ENCODE results near the gene LRP1B. TPM values are rescaled to one million over a fixed set of nuclear protein-coding genes. Genes with fewer than 3 reads are reported as not detected.

The LRP1B gene
- total and polyA plus RNA-seq, 2 donors (not counting 1 experiment from before 2014, with no cell fraction given), result not detected

DNA sequence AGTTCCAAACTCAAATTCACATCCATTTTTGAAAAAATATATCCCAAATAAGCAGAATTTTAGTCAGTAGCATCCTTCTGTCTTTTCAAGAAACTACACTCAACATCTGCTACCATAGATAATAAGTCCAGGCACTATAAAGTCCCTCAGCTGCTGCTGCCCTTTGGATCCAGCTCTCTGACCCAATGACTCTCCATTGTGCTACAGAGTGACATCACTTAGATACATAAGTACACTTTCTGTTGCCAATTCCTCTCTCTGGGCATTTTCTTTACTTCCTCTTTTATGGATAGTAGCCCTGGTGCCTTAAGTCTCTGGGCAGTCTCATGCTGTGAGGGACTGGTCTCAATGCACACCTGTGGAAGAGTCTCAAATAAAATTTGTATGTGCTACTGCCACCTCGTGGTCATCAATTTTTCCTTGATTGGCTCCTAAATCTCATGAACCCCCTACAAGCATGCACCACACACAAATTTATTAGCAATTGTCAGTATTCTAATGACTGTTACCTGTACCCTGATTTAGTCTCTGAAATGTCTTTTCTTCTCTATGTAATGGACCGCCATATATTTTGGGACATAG lies 219.2 kb downstream of the LRP1B start:
- H3K4me3 Mint-ChIP-seq, result no peak overlapping the region

DNA sequence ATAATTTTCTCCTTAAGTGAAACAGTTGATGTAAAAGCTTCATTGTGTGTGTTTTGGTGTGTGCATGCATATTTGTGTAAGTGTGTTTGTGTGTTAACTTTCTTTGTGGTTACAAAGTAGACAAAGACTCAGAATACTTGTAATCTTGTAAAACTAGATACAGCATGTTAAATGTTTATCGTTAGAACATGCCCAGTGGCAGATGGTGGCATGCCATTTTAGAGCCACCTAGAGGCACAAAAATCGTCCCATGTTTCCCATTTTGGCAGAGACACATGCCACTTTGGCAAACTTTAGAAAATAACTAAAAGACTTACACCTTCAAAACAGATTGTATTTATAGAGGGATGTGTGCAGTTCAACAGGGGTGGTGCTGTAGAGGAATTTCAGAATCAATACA lies 224.1 kb downstream of the LRP1B start:
- H3K4me3 Mint-ChIP-seq, result no peak overlapping the region
- WGBS (ENCODE audit: insufficient coverage), result no CpG with 5 or more reads among the region's 2 CpGs
- no peaks in the 10 kb centered on the region for H3K4me1 Mint-ChIP-seq
- TF ChIP-seq EZH2 (IDR thresholded peaks at IDR 0.05; ENCODE audit: borderline replicate concordance, insufficient read depth, low read depth, low read length, poor library complexity, severe bottlenecking), result no peak
- TF ChIP-seq, protein P1, sequence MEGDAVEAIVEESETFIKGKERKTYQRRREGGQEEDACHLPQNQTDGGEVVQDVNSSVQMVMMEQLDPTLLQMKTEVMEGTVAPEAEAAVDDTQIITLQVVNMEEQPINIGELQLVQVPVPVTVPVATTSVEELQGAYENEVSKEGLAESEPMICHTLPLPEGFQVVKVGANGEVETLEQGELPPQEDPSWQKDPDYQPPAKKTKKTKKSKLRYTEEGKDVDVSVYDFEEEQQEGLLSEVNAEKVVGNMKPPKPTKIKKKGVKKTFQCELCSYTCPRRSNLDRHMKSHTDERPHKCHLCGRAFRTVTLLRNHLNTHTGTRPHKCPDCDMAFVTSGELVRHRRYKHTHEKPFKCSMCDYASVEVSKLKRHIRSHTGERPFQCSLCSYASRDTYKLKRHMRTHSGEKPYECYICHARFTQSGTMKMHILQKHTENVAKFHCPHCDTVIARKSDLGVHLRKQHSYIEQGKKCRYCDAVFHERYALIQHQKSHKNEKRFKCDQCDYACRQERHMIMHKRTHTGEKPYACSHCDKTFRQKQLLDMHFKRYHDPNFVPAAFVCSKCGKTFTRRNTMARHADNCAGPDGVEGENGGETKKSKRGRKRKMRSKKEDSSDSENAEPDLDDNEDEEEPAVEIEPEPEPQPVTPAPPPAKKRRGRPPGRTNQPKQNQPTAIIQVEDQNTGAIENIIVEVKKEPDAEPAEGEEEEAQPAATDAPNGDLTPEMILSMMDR (IDR thresholded peaks at IDR 0.05), result no peak
- intact Hi-C loops (cut with micrococcal nuclease), result no loop called here
- H3K9me3 Mint-ChIP-seq (ENCODE audit: insufficient read depth), result no peaks in the 10 kb centered on the region
- DNase-seq (no peak), ATAC-seq (ENCODE audit: low read depth) (no peak)
- no peak overlapping the region for H3K27ac Mint-ChIP-seq
- no peaks in the 10 kb centered on the region for H3K27me3 Mint-ChIP-seq
- no peak overlapping the region for H2AFZ ChIP-seq (ENCODE audit: insufficient read depth, low read depth, low read length, poor library complexity, severe bottlenecking)
- H3K4me3 ChIP-seq (ENCODE audit: control extremely low read depth in 1 of 5, extremely low read depth in 1 of 5, insufficient read depth in 1 of 5, low read depth in 2 of 5, low read length in 4 of 5), result no peak overlapping the region
- H3K9ac ChIP-seq (ENCODE audit: low read length), result no peak overlapping the region
- ChIA-PET CTCF (no interaction called here), POLR2A (no interaction called here)
- H4K20me1 ChIP-seq (ENCODE audit: control insufficient read depth, insufficient read depth, low read length, poor library complexity, severe bottlenecking), result no peaks in the 10 kb centered on the region
- H3K27ac ChIP-seq (ENCODE audit: low read length in 2 of 2), result no peak overlapping the region
- no peaks in the 10 kb centered on the region for H3K4me1 ChIP-seq (ENCODE audit: control insufficient read depth in 2 of 2, insufficient read depth in 2 of 2, low read length in 2 of 2)
- H3K79me2 ChIP-seq (ENCODE audit: control insufficient read depth, insufficient read depth, low read length), result no peaks in the 10 kb centered on the region
- H3K36me3 ChIP-seq (replicated peaks in 1 of 2; ENCODE audit: control extremely low read depth in 1 of 2, control insufficient read depth in 1 of 2, extremely low read depth in 1 of 2, insufficient read depth in 2 of 2, low read length in 1 of 2), result no peaks in the 10 kb centered on the region
- H3K4me2 ChIP-seq (replicated peaks; ENCODE audit: low read depth, low read length, poor library complexity, severe bottlenecking), result no peak overlapping the region
- H3K27me3 ChIP-seq (replicated peaks in 1 of 4; ENCODE audit: control extremely low read depth in 1 of 4, control insufficient read depth in 3 of 4, insufficient read depth in 4 of 4, low read length in 3 of 4), result no peaks in the 10 kb centered on the region
- no peaks in the 10 kb centered on the region for H3K9me3 ChIP-seq (ENCODE audit: control extremely low read depth in 1 of 3, control insufficient read depth in 2 of 3, insufficient read depth in 1 of 3, low read length in 2 of 3)

More for the DNA sequence above, 219.2 kb downstream of the LRP1B start:
- no peaks in the 10 kb centered on the region for H3K4me1 ChIP-seq (ENCODE audit: control insufficient read depth in 2 of 2, insufficient read depth in 2 of 2, low read length in 2 of 2)
- no peak overlapping the region for H2AFZ ChIP-seq (ENCODE audit: insufficient read depth, low read depth, low read length, poor library complexity, severe bottlenecking)
- H3K9me3 ChIP-seq (ENCODE audit: control extremely low read depth in 1 of 3, control insufficient read depth in 2 of 3, insufficient read depth in 1 of 3, low read length in 2 of 3), result peaks cover 0 to 1% (median 0%) of the 10 kb centered on the region in 3 donors
- ChIA-PET POLR2A (no interaction called here), CTCF (interaction anchor here (0.7 to 1.2 kb wide), 2 partner anchors 9 to 15 kb away, joined by 3 read pairs; no protein-coding TSS in a partner anchor)
- H3K79me2 ChIP-seq (ENCODE audit: control insufficient read depth, insufficient read depth, low read length), result no peaks in the 10 kb centered on the region
- Mint-ChIP-seq H3K27me3 (no peaks in the 10 kb centered on the region), H3K4me1 (no peaks in the 10 kb centered on the region), H3K9me3 (ENCODE audit: insufficient read depth) (peaks cover 3% of the 10 kb centered on the region), H3K27ac (no peak overlapping the region)
- DNase-seq (peak; percentile 10), ATAC-seq (ENCODE audit: low read depth) (no peak)
- no CpG with 5 or more reads among the region's 2 CpGs for WGBS (ENCODE audit: insufficient coverage)
- H3K9ac ChIP-seq (ENCODE audit: low read length), result no peak overlapping the region
- no peak overlapping the region for H3K4me3 ChIP-seq (ENCODE audit: control extremely low read depth in 1 of 5, extremely low read depth in 1 of 5, insufficient read depth in 1 of 5, low read depth in 2 of 5, low read length in 4 of 5)
- H3K4me2 ChIP-seq (replicated peaks; ENCODE audit: low read depth, low read length, poor library complexity, severe bottlenecking), result no peak overlapping the region
- intact Hi-C loops (cut with micrococcal nuclease), result no loop called here
- no peak for TF ChIP-seq EZH2 (IDR thresholded peaks at IDR 0.05; ENCODE audit: borderline replicate concordance, insufficient read depth, low read depth, low read length, poor library complexity, severe bottlenecking)
- TF ChIP-seq, protein P1 (IDR thresholded peaks at IDR 0.05), result no peak
- H4K20me1 ChIP-seq (ENCODE audit: control insufficient read depth, insufficient read depth, low read length, poor library complexity, severe bottlenecking), result no peaks in the 10 kb centered on the region
- H3K27me3 ChIP-seq (replicated peaks in 1 of 4; ENCODE audit: control extremely low read depth in 1 of 4, control insufficient read depth in 3 of 4, insufficient read depth in 4 of 4, low read length in 3 of 4), result no peaks in the 10 kb centered on the region
- no peak overlapping the region for H3K27ac ChIP-seq (ENCODE audit: low read length in 2 of 2)
- H3K36me3 ChIP-seq (replicated peaks in 1 of 2; ENCODE audit: control extremely low read depth in 1 of 2, control insufficient read depth in 1 of 2, extremely low read depth in 1 of 2, insufficient read depth in 2 of 2, low read length in 1 of 2), result no peaks in the 10 kb centered on the region
